ENCODE results near the gene SYT7.

- TF ChIP-seq CTCF (conservative IDR thresholded peaks at IDR 0.05; ENCODE audit: low read depth, low read length) (no peak), SMC3 (IDR thresholded peaks at IDR 0.05; ENCODE audit: low read depth, low read length) (no peak), NFE2L2 (IDR thresholded peaks at IDR 0.05; ENCODE audit: low read depth, low read length) (no peak), RAD21 (IDR thresholded peaks at IDR 0.05; ENCODE audit: low read length) (no peak), POLR2A (IDR thresholded peaks at IDR 0.05; ENCODE audit: low read depth, low read length) (no peak), RFX5 (IDR thresholded peaks at IDR 0.05; ENCODE audit: low read depth, low read length) (no peak), USF2 (IDR thresholded peaks at IDR 0.05; ENCODE audit: low read depth, low read length) (no peak), BHLHE40 (IDR thresholded peaks at IDR 0.05; ENCODE audit: low read depth, low read length) (no peak), MXI1 (IDR thresholded peaks at IDR 0.05; ENCODE audit: borderline replicate concordance, low read depth, low read length) (no peak), MAZ (IDR thresholded peaks at IDR 0.05; ENCODE audit: borderline replicate concordance, low read depth, low read length) (no peak), CEBPB (IDR thresholded peaks at IDR 0.05; ENCODE audit: low read depth, low read length) (no peak), MAFK (IDR thresholded peaks at IDR 0.05; ENCODE audit: low read depth, low read length) (no peak), CHD1 (IDR thresholded peaks at IDR 0.05; ENCODE audit: low read depth, low read length) (no peak), ELK1 (IDR thresholded peaks at IDR 0.05; ENCODE audit: borderline replicate concordance, low read depth, low read length) (no peak)
These were observed 77.6 kb downstream of the SYT7 start for GRCh38 chr11:61503135-61503770.

Data from IMR-90 (cell line).